Measurements from ENCODE around the gene HCN3.

The HCN3 gene

GRCh38 chr1:155247667-155248553 is 29.4 kb upstream of the HCN3 start:
- DNase-seq (ENCODE audit: low read depth in 1 of 2, low spot score in 1 of 2) = no peak
- no peak for TF ChIP-seq JUND (IDR thresholded peaks at IDR 0.05; ENCODE audit: low read depth)
- in situ Hi-C loops (cut with HindIII; ENCODE audit: low pct_unique_long_range_greater_than_20kb, low sequenced_read_pairs) = no loop called here

DNA sequence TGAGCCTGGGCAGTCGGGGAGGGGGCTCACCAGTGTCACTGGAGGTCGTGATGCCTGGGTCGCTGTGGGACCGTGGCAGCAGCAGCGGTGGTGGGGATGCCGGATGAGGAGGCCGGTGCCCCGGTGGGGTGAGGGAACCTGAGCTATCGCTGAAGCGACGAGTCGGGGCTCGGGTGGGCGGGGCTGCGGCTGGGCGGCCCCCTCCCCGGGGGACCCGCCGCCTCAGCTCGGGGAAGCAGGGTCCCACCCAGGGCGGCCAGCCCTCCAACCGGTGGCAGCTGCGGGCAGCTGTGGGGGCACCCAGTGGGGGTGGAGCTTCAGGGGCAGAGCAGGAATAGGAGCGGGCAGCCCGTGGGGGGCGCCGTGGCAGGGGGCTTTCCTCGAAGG is 27.0 kb upstream of the HCN3 start:
- no peak for TF ChIP-seq JUND (IDR thresholded peaks at IDR 0.05; ENCODE audit: low read depth)
- in situ Hi-C loops (cut with HindIII; ENCODE audit: low pct_unique_long_range_greater_than_20kb, low sequenced_read_pairs) = no loop called here
- no peak for DNase-seq (ENCODE audit: low read depth in 1 of 2, low spot score in 1 of 2)

GRCh38 chr1:155250633-155251449 is 26.4 kb upstream of the HCN3 start:
- TF ChIP-seq JUND (IDR thresholded peaks at IDR 0.05; ENCODE audit: low read depth) = no peak
- peak; percentile 95 to 99 for DNase-seq (ENCODE audit: low read depth in 1 of 2, low spot score in 1 of 2)
- in situ Hi-C loops (cut with HindIII; ENCODE audit: low pct_unique_long_range_greater_than_20kb, low sequenced_read_pairs) = no loop called here

DNA sequence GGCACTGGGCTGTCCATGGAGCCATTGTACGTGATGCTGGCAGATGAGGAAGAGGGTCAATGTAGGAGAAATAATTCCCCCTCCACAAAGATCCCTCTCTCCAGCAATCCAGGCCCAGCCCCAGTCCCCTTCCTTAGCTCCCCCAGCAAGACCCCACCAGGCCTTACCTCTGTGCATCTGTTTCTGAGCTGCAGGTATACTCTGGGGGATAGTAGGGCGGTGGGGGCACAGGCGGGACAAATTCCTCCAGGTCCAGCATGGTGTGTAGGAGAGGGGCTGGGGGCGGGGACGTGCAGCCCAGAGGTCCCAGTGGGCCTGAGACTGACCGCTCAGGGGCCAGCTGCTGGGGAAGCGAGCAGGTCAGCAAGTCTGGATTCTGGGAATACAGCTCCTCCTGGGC is 25.7 kb upstream of the HCN3 start:
- TF ChIP-seq JUND (IDR thresholded peaks at IDR 0.05; ENCODE audit: low read depth) = no peak
- DNase-seq (ENCODE audit: low read depth in 1 of 2, low spot score in 1 of 2) = no peak
- in situ Hi-C loops (cut with HindIII; ENCODE audit: low pct_unique_long_range_greater_than_20kb, low sequenced_read_pairs) = no loop called here

GRCh38 chr1:155253208-155253607 is 24.1 kb upstream of the HCN3 start:
- in situ Hi-C loops (cut with HindIII; ENCODE audit: low pct_unique_long_range_greater_than_20kb, low sequenced_read_pairs) = no loop called here
- peak in 1 of 2 experiments; percentile 41 for DNase-seq (ENCODE audit: low read depth in 1 of 2, low spot score in 1 of 2)
- TF ChIP-seq JUND (IDR thresholded peaks at IDR 0.05; ENCODE audit: low read depth) = no peak

GRCh38 chr1:155253797-155254196 is 23.5 kb upstream of the HCN3 start:
- no peak for DNase-seq (ENCODE audit: low read depth in 1 of 2, low spot score in 1 of 2)
- TF ChIP-seq JUND (IDR thresholded peaks at IDR 0.05; ENCODE audit: low read depth) = no peak
- in situ Hi-C loops (cut with HindIII; ENCODE audit: low pct_unique_long_range_greater_than_20kb, low sequenced_read_pairs) = no loop called here

DNA sequence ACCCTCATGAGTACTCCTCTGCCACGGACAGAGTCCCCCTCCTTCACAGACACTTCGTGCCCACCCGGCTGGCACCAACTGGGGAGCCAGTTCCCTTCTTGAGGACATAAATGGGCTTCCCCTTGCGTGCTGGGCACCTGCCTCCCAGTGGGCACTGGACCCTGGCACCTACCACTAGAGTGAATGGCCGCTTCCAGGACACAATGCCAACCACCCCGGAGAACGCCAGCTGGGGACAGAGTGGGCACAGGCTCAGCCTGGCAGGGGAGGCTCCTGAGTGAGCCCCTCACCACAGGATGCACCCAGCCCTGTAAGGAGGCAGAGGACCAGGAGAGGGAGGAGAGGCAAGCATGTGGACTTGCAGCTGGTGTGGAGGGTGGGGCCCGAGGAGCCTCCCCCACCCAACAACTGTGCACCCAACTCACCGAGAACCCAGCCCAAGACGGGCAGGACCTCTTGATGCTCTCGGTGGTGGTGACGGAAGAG is 23.0 kb upstream of the HCN3 start:
- TF ChIP-seq JUND (IDR thresholded peaks at IDR 0.05; ENCODE audit: low read depth) = no peak
- no peak for DNase-seq (ENCODE audit: low read depth in 1 of 2, low spot score in 1 of 2)
- in situ Hi-C loops (cut with HindIII; ENCODE audit: low pct_unique_long_range_greater_than_20kb, low sequenced_read_pairs) = no loop called here

DNA sequence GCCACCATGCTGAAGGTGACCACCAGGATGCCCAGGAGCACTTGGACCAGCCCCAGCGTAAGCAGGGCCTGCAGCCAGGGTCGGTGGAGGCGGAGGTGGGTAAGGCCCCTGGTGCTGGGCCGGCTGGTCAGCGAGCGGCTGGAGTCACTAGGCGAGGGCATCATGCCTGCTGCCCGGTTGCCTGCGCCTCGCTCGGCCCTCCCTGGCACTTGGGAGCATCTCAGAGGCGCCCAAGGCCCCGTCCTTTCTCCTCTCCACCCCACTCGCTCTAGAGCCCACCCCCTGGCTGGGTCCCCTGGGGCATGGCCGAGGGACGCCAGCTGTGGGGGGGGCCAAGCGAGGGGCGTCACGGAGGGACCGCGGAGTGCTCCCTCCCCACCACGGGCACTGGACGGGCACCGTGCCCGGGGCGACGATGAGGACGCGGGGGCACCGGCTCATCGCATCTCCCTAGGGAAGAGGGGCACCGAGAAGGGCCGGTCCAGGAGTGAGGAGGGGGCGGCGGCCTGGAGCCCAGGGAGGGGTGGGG is 22.5 kb upstream of the HCN3 start:
- in situ Hi-C loops (cut with HindIII; ENCODE audit: low pct_unique_long_range_greater_than_20kb, low sequenced_read_pairs) = no loop called here
- DNase-seq (ENCODE audit: low read depth in 1 of 2, low spot score in 1 of 2) = no peak
- no peak for TF ChIP-seq JUND (IDR thresholded peaks at IDR 0.05; ENCODE audit: low read depth)

DNA sequence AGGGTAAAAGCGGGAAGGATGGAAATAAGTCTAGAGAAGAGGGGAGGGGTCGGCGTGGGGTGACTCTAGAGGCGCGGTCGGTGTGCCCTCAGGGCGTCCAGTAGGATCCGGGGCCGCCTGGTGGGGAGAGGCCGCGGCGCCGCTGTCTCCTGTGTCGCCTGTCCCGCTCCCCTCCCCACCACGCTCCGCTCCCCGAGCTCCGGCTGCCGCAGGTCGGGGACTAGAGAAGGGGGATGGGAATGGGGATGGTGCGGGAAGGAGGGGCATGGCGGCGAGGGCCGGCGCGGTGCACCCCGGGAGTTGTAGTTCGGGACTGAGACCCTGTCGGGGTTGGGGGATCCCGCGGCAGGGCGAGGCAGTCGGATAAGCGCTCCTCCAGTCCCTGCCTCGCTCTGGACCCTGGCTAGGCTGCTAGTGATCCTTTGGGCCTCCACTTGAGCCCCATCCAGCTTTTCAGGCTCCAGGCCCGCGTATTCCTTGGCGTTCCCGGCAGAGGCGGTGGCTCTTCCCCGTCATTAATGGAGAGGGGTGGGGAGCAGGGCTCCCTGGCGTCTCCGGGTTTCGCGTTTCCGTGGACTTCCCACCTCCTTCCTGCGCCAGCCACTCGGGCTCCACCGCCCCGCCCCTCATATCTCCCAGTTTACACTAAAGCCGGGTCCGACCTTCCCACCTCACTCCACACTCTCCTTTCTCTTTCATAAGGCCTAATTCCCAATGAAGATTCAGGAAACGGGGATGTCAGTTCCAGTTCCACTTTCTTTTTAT is 21.8 kb upstream of the HCN3 start, which contains the start of gene ENTREP3:
ENTREP3 (minus strand) TSS at position 241 of the 765 bp plus-strand sequence. CDS start 606 bp downstream, outside the sequence.
- DNase-seq (ENCODE audit: low read depth in 1 of 2, low spot score in 1 of 2) = peak; percentile 88 to 92
- TF ChIP-seq JUND (IDR thresholded peaks at IDR 0.05; ENCODE audit: low read depth) = no peak
- in situ Hi-C loops (cut with HindIII; ENCODE audit: low pct_unique_long_range_greater_than_20kb, low sequenced_read_pairs) = no loop called here

DNA sequence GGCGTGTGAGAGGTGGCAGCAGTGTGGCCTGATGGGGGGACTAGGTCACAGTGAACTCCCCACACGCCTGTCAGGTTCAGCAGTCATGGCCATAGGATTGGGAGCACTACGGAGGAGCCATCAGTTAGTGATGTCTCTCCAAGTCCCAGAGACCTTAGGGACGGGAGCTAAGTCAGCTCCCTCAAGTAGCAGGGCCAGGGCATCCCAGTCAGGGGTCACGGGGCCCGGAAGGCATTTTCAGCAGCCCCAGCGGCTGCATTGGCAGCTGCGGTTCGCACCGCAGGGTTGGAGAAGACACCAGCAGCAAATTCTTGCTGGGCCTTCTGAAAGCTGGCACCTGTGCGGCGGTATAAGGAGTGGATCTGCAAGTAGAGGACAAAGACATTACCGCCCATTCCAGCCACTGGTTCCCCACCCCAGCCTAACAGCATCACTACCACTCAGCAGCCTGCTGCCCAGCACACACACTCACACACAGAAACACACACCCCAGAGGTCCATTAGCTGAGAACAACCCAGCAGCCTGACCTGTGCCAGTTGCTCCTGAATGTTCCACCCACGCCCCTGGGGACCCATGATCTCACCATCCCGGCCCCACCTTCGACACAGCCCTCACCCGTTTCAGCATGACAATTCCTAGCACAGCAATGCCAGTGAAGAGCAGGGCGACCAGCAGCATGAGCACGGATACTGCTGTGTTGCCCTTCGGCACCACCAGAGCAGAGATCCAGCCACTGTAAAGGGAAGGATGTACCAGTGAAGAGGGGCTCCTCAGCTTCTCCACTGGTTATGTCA is 21.0 kb upstream of the HCN3 start:
- TF ChIP-seq JUND (IDR thresholded peaks at IDR 0.05; ENCODE audit: low read depth) = no peak
- in situ Hi-C loops (cut with HindIII; ENCODE audit: low pct_unique_long_range_greater_than_20kb, low sequenced_read_pairs) = no loop called here
- DNase-seq (ENCODE audit: low read depth in 1 of 2, low spot score in 1 of 2) = no peak

- DNase-seq (ENCODE audit: low read depth in 1 of 2, low spot score in 1 of 2) = no peak
- TF ChIP-seq JUND (IDR thresholded peaks at IDR 0.05; ENCODE audit: low read depth) = no peak
- in situ Hi-C loops (cut with HindIII; ENCODE audit: low pct_unique_long_range_greater_than_20kb, low sequenced_read_pairs) = no loop called here
Measured at GRCh38 chr1:155260276-155260675, 17.0 kb upstream of the HCN3 start.

All from T47D (cell line).